ENCODE data around the gene TPCN2. TPM values are rescaled to one million over a fixed set of nuclear protein-coding genes. Genes with fewer than 3 reads are reported as not detected.

TPCN2 gene
- total RNA-seq, 2 donors from 2014 or later: 11.7 to 17.8 TPM

DNA sequence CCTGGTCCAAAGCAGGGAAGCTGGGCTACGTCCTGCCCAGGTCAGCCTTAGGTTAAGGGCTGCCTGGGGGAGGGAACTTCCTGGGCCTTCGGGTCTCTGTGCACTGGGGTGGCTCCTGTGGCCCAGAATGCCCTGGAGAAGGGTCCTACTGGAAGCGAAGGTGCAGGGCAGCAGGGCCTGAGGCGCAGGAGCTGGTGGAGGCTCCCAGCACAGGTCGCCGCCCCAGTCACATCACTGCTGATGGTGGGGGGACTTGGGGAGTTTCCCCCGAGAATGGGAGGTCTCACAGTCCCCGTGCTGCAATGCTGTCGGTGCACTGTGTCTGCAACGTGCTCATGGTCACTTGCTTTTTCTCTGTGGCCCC lies 106.2 kb downstream of the TPCN2 start:
- ATAC-seq (replicated peaks in 1 of 2) (no peak), DNase-seq (no peak)
- Mint-ChIP-seq H3K4me3 (no peak overlapping the region), H3K36me3 (ENCODE audit: insufficient read depth in 2 of 2) (peaks cover 0 to 2% of the 10 kb centered on the region in 2 donors), H3K27me3 (ENCODE audit: low read depth) (no peaks in the 10 kb centered on the region), H3K27ac (no peak overlapping the region), H3K4me1 (ENCODE audit: low read depth) (no peaks in the 10 kb centered on the region), H3K9me3 (peaks cover 2 to 3% of the 10 kb centered on the region in 2 donors)

DNA sequence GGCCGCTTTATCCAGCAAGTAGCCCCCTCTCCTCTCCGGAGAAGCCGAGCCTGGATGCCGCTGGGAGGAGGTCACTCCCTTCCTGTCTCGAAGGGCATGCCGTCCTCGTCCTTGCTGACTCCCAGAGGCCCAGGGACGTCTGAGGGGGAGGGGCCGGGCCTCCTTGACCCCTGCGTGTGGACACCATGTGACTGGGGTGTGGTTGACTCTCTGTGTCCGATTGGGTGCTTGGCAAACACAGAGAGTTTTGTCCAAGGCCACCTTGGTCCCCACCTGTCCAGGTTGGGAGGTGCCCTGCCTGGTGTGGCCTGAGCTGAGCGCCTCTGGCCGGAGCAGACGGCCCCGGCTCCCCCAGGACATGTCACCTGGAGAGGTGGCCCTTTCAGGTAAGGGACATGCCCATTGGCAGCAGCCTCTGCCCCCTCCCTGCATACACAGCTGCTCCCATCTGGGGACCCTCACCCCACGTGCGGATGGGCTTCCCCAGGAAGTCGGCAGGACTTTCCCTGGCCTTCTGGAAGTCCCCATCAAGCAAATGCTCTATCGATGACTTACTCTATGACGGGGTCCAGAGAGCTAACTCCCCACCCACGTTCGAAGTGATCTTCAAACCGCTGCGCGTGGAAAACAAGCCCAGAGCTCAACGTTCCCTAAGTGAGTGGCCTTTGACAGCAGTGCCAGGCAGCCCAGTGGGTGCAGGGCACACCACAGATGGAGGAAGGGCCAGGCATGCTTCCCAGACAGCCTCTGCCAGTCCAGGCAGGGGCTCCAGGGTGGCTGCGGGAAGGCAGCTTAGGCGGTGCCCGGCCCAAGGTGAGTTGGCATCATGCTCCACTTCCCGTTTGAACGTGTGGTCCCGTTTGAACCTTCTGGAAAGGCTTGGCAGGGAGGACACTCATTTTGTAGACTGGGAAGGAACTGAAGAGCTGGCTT lies 106.8 kb downstream of the TPCN2 start, which contains the start of gene SMIM38:
SMIM38 (plus strand) TSS at position 634 of the 933 bp plus-strand sequence. CDS start 1,912 bp downstream, outside the sequence.
- Mint-ChIP-seq H3K4me1 (ENCODE audit: low read depth) (no peaks in the 10 kb centered on the region), H3K36me3 (ENCODE audit: insufficient read depth in 2 of 2) (no peaks in the 10 kb centered on the region), H3K9me3 (no peaks in the 10 kb centered on the region), H3K27ac (peak within 1 kb of the TSS; percentile 44), H3K27me3 (ENCODE audit: low read depth) (no peaks in the 10 kb centered on the region), H3K4me3 (peak within 1 kb of the TSS; percentile 48 to 51)
- peak in 1 of 2 donors; percentile 15 for DNase-seq
- ATAC-seq (replicated peaks in 1 of 2): peak; percentile 25 to 76

DNA sequence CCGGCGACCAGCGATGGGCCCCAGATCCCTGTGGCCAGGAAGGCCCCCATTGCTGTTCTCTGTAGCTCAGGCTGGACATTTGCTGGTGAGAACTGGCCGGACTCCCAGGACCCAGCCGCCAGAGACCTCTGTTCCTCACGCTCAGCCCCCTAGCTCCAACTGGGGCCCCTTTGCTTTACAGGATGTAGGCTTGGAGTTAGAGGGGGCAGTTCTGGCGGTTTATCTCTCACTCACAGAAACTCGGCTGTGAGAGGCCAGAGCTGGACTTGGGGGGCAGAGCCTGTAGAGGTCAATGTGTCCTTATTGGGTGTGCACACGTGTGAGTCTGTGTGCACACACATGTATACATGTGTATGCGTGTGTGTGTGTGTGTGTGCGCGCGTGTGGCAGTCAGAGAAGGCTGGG lies 107.5 kb downstream of the TPCN2 start:
- ATAC-seq (replicated peaks in 1 of 2) (no peak), DNase-seq (no peak)
- no peaks in the 10 kb centered on the region for H3K27me3 Mint-ChIP-seq (ENCODE audit: low read depth)
- H3K4me3 Mint-ChIP-seq: peak overlapping the region in 1 of 2 donors; percentile 48
- H3K9me3 Mint-ChIP-seq: no peaks in the 10 kb centered on the region
- no peaks in the 10 kb centered on the region for H3K4me1 Mint-ChIP-seq (ENCODE audit: low read depth)
- H3K36me3 Mint-ChIP-seq (ENCODE audit: insufficient read depth in 2 of 2): no peaks in the 10 kb centered on the region
- no peak overlapping the region for H3K27ac Mint-ChIP-seq

DNA sequence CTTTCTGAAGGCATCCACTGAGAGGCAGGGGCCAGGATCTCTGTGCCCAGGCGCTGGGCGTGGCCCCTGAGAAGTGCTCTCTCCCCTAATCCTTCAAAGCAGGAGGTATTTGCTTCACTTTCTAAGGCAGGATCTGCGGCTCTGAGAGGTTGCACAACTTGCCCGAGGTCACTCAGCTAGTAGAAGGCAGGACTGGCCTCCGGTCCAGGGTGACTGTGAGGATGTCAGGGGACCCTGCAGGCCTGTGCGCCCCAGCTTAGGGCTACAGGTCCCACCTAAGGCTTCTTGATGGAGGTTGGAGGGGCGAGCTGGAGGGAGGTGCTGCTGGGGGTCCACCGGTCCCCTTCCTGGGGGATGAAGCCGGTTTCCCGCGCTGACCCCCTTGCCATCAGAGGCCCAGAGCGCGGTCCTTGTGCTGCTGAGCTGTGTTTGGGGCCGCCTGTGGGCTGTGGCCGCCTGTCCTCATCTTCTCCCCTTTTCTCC lies 108.0 kb downstream of the TPCN2 start:
- peaks cover 0 to under 1% of the 10 kb centered on the region in 2 donors for H3K9me3 Mint-ChIP-seq
- H3K4me3 Mint-ChIP-seq: peak overlapping the region; percentile 24 to 48
- H3K36me3 Mint-ChIP-seq (ENCODE audit: insufficient read depth in 2 of 2): no peaks in the 10 kb centered on the region
- no peak for DNase-seq
- no peak overlapping the region for H3K27ac Mint-ChIP-seq
- no peaks in the 10 kb centered on the region for H3K4me1 Mint-ChIP-seq (ENCODE audit: low read depth)
- ATAC-seq (replicated peaks in 1 of 2): no peak
- H3K27me3 Mint-ChIP-seq (ENCODE audit: low read depth): no peaks in the 10 kb centered on the region

DNA sequence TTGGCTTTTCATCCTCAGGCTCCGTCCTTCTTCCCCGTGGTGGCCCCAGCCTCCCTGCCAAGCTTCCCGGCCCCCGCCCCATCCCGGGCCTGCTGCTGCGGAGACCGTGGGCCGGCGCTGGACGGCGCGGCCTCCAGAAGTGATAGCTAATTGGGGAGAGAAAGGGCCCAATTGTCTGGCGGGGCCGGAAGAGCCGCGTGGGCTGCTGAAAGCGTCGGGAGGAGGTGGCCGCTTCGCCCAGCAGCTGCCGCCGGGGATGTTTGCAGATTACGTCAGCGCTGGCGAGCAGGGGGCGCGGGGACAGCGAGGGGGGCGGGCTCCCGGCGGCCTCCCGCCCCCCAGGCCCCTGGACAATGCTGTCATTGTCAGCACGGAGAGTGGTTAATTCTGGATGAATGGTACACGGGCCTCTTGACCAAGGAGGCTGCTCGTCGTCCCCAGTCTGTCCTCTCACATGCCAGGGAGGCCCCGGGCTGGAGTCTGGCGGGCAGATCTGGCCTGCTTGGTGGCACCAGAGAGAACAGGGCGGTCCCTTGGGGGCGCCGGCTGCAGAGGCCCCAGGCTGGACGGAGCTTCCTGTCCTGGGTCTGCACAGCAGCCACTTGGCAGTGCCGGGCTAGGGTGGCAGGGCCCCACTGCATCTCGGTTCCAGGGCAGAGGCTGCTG lies 108.6 kb downstream of the TPCN2 start:
- Mint-ChIP-seq H3K4me3 (peak overlapping the region in 1 of 2 donors; percentile 24), H3K9me3 (peaks cover 0 to 3% of the 10 kb centered on the region in 2 donors), H3K4me1 (ENCODE audit: low read depth) (no peaks in the 10 kb centered on the region), H3K27ac (no peak overlapping the region), H3K27me3 (ENCODE audit: low read depth) (no peaks in the 10 kb centered on the region), H3K36me3 (ENCODE audit: insufficient read depth in 2 of 2) (no peaks in the 10 kb centered on the region)
- ATAC-seq (replicated peaks in 1 of 2) (peak in 1 of 2 donors; percentile 28), DNase-seq (no peak)

GRCh38 chr11:69157822-69158231 lies 109.1 kb downstream of the TPCN2 start:
- peaks cover 0 to 3% of the 10 kb centered on the region in 2 donors for H3K36me3 Mint-ChIP-seq (ENCODE audit: insufficient read depth in 2 of 2)
- no peak for ATAC-seq (replicated peaks in 1 of 2)
- H3K9me3 Mint-ChIP-seq: peaks cover 3 to 7% of the 10 kb centered on the region in 2 donors
- H3K4me3 Mint-ChIP-seq: no peak overlapping the region
- H3K27me3 Mint-ChIP-seq (ENCODE audit: low read depth): no peaks in the 10 kb centered on the region
- no peaks in the 10 kb centered on the region for H3K4me1 Mint-ChIP-seq (ENCODE audit: low read depth)
- no peak overlapping the region for H3K27ac Mint-ChIP-seq
- DNase-seq: no peak

DNA sequence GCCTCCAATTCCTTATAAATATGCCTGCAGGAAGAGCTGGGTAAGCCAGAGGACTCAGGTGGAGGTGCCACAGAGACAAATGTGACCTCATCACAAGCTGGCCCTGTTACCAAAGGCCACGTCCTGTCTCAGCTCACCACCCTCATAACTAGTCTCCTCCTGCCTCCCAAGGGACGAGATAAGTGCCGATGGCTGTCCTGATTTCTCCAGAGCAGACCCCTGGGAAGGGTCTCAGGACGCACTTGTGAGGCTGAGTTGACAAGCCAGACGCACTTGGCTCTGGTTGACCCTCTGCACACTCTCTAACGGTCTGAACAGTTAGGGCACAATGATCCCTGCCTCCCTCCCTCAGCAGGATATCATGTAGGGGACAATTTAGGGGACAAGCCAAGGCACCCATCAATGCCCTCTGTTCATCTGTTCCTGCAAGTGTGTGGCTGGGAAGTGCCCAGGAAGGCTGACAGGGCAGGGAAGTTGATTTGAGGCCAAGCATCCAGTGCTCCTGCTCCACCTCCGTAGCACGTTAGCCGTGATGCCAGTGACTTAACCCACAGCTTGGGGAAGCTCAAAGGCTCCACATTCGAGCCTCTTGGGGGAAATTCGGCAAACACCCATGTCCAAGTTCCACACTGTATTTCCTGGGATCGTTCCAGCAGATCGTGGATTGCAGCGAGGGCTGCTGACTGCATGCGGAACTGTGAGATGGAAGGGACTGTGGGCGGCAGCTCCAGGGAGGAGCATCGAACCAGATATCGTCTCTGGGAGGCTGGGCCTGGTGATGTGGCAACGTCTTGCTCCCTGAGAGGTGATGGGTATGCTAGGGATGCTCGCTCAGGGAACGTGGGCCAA lies 109.8 kb downstream of the TPCN2 start:
- H3K36me3 Mint-ChIP-seq (ENCODE audit: insufficient read depth in 2 of 2): peaks cover 0 to 8% of the 10 kb centered on the region in 2 donors

GRCh38 chr11:69159150-69159852 lies 110.6 kb downstream of the TPCN2 start:
- Mint-ChIP-seq H3K36me3 (ENCODE audit: insufficient read depth in 2 of 2) (peaks cover 4 to 13% of the 10 kb centered on the region in 2 donors), H3K4me1 (ENCODE audit: low read depth) (no peaks in the 10 kb centered on the region), H3K9me3 (peaks cover 11 to 12% of the 10 kb centered on the region in 2 donors), H3K27ac (no peak overlapping the region), H3K4me3 (no peak overlapping the region), H3K27me3 (ENCODE audit: low read depth) (no peaks in the 10 kb centered on the region)
- DNase-seq: no peak
- no peak for ATAC-seq (replicated peaks in 1 of 2)

More for the DNA sequence above, 109.8 kb downstream of the TPCN2 start:
- H3K27me3 Mint-ChIP-seq (ENCODE audit: low read depth): no peaks in the 10 kb centered on the region
- ATAC-seq (replicated peaks in 1 of 2) (no peak), DNase-seq (no peak)
- peaks cover 7 to 8% of the 10 kb centered on the region in 2 donors for H3K9me3 Mint-ChIP-seq
- H3K4me3 Mint-ChIP-seq: no peak overlapping the region
- H3K4me1 Mint-ChIP-seq (ENCODE audit: low read depth): no peaks in the 10 kb centered on the region
- no peak overlapping the region for H3K27ac Mint-ChIP-seq

DNA sequence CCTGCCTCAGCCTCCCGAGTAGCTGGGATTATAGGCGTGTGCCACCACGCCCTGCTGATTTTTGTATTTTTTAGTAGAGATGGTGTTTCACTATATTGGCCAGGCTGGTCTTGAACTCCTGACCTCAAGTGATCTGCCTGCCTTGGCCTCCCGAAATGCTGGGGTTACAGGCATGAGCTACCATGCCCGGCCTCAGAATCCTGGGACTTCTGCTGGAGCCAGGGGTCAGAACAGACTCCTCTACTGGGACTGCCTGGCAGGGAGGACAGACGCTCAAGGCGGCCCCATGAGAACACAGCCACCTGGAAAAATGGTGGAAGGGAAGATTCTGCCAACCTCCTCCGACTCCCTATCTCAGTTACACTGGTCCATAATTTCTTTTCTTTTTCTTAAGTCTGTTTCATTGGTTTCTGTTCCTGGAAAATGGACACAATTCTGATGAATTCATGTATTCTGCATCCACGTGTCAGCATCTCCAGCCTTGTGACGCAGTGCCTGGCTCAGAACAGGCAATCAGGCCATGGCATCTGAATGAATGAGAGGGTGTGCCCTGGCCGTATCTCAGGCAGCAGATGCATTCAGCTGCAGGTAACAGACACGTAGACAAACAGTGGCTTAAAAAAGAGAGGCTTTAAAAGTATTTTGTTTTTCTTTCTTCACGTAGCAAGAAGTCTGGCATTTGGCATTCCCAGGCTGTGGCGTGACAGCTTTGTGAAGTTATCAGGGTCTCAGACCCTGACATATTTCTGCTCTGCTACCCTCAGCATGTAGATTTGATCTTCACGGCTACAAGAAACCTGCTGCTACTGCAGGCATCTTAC lies 111.8 kb downstream of the TPCN2 start:
- DNase-seq: no peak
- ATAC-seq (replicated peaks in 1 of 2): no peak
- Mint-ChIP-seq H3K27ac (no peak overlapping the region), H3K4me3 (no peak overlapping the region), H3K36me3 (ENCODE audit: insufficient read depth in 2 of 2) (peaks cover 4 to 16% of the 10 kb centered on the region in 2 donors), H3K27me3 (ENCODE audit: low read depth) (peaks cover 5% of the 10 kb centered on the region), H3K4me1 (ENCODE audit: low read depth) (peaks cover under 1% of the 10 kb centered on the region), H3K9me3 (peaks cover 11 to 12% of the 10 kb centered on the region in 2 donors)

GRCh38 chr11:69161117-69161407 lies 112.3 kb downstream of the TPCN2 start:
- H3K9me3 Mint-ChIP-seq: peaks cover 11 to 12% of the 10 kb centered on the region in 2 donors
- no peak overlapping the region for H3K27ac Mint-ChIP-seq
- peaks cover 4 to 17% of the 10 kb centered on the region in 2 donors for H3K36me3 Mint-ChIP-seq (ENCODE audit: insufficient read depth in 2 of 2)
- DNase-seq (no peak), ATAC-seq (replicated peaks in 1 of 2) (no peak)
- peaks cover 9% of the 10 kb centered on the region for H3K27me3 Mint-ChIP-seq (ENCODE audit: low read depth)
- H3K4me3 Mint-ChIP-seq: no peak overlapping the region
- H3K4me1 Mint-ChIP-seq (ENCODE audit: low read depth): peaks cover 6% of the 10 kb centered on the region

- peaks cover 21% of the 10 kb centered on the region for H3K4me1 Mint-ChIP-seq (ENCODE audit: low read depth)
- H3K9me3 Mint-ChIP-seq: peaks cover 11 to 12% of the 10 kb centered on the region in 2 donors
- peaks cover 4 to 17% of the 10 kb centered on the region in 2 donors for H3K36me3 Mint-ChIP-seq (ENCODE audit: insufficient read depth in 2 of 2)
- H3K4me3 Mint-ChIP-seq: no peak overlapping the region
- ATAC-seq (replicated peaks in 1 of 2) (no peak), DNase-seq (no peak)
- no peak overlapping the region for H3K27ac Mint-ChIP-seq
- H3K27me3 Mint-ChIP-seq (ENCODE audit: low read depth): peaks cover 12% of the 10 kb centered on the region
Measured at GRCh38 chr11:69162505-69162904, 113.8 kb downstream of the TPCN2 start.

Data from activated T-cell treated with anti-CD3 and anti-CD28 coated beads, Interleukin-2, amount 50 U/mL, for 72 hours (primary cell).